DMS114 treated with DMSO at 0.1 percent for 48 hours (cell line): ENCODE data around the gene NEO1.

Experiments used
- DNase-seq: peaks from one replicate; lab custom pipeline; 2025; ENCODE audit not compliant: unreplicated experiment; lab: John Stamatoyannopoulos, UW

NEO1 gene

GRCh38 chr15:73345658-73346057 lies 293.4 kb downstream of the NEO1 start:
- DNase-seq: no peak

GRCh38 chr15:73346735-73347312 lies 294.6 kb downstream of the NEO1 start:
- DNase-seq: no peak

- no peak for DNase-seq
These were observed 296.9 kb downstream of the NEO1 start for GRCh38 chr15:73349191-73349590.

- no peak for DNase-seq
These were observed 299.8 kb downstream of the NEO1 start for GRCh38 chr15:73352082-73352481.

GRCh38 chr15:73353734-73354133 lies 301.5 kb downstream of the NEO1 start:
- DNase-seq: no peak

GRCh38 chr15:73354241-73354640 lies 302.0 kb downstream of the NEO1 start:
- no peak for DNase-seq
